Tibial nerve (tissue), 4 donors: ENCODE data around the gene EP400.

Source experiments
- CTCF ChIP-seq, 5 experiments: fragments of 200-600 bp in 3 of 5; fragments of 450-650 bp in 2 of 5; sonication (generic) in 3 of 5; IDR thresholded peaks; one replicate each; pipeline ENCODE4 v1.5.1; 2016 to 2019; ENCODE audit warnings: antibody characterized with exemption in 5 of 5, mild to moderate bottlenecking in 3 of 5, moderate library complexity in 2 of 5
- EP300 ChIP-seq, 2 donors: sonication (generic); formaldehyde crosslinking; IDR thresholded peaks; one replicate each; pipeline ENCODE4 v1.6.1; 2017; ENCODE audit warnings: antibody characterized with exemption in 2 of 2, mild to moderate bottlenecking in 1 of 2
- POLR2A ChIP-seq, 2 donors: fragments of 450-650 bp; IDR thresholded peaks; one replicate each; pipeline ENCODE4 v1.6.1; 2017; ENCODE audit warnings: antibody characterized with exemption in 2 of 2, mild to moderate bottlenecking in 2 of 2, moderate library complexity in 2 of 2

GRCh38 chr12:131911028-131911650, 38.6 kb upstream of the EP400 start:
- no peak for TF ChIP-seq POLR2A (IDR thresholded peaks at IDR 0.05)
- no peak for TF ChIP-seq CTCF (IDR thresholded peaks at IDR 0.05)
- no peak for TF ChIP-seq EP300 (IDR thresholded peaks at IDR 0.05)
